ENCODE results near the gene CPEB3. TPM values are rescaled to one million over a fixed set of nuclear protein-coding genes. Genes with fewer than 3 reads are reported as not detected.

CPEB3 gene
- total and polyA plus RNA-seq, 12 donors = 1.6 to 13.4 (median 6.1) TPM

DNA sequence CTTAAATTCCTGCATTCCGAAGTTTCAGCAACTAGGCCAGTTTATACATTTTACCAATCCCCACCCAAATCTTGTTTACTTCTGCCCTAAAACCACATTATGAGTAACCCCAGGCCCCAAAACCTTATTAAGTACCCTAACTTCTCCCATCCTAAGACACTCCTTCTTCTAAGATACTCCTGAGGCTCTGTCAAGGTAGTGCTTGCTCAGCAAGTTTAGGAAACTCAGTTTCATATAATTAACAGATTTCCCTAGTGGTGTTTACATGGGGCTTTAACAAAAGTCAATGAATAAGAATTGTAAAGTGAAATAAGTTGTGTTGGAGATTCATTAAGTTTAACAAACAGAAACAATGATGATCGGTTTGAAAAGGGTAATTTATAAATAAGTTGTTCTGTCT, 77.8 kb downstream of the CPEB3 start:
- peaks cover 0 to 5% of the 10 kb centered on the region in 2 donors for H3K36me3 ChIP-seq (replicated peaks in 1 of 2)
- TF ChIP-seq, protein P1, sequence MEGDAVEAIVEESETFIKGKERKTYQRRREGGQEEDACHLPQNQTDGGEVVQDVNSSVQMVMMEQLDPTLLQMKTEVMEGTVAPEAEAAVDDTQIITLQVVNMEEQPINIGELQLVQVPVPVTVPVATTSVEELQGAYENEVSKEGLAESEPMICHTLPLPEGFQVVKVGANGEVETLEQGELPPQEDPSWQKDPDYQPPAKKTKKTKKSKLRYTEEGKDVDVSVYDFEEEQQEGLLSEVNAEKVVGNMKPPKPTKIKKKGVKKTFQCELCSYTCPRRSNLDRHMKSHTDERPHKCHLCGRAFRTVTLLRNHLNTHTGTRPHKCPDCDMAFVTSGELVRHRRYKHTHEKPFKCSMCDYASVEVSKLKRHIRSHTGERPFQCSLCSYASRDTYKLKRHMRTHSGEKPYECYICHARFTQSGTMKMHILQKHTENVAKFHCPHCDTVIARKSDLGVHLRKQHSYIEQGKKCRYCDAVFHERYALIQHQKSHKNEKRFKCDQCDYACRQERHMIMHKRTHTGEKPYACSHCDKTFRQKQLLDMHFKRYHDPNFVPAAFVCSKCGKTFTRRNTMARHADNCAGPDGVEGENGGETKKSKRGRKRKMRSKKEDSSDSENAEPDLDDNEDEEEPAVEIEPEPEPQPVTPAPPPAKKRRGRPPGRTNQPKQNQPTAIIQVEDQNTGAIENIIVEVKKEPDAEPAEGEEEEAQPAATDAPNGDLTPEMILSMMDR (IDR thresholded peaks at IDR 0.05) = no peak
- TF ChIP-seq POLR2A (IDR thresholded peaks at IDR 0.05) = no peak
- H3K4me1 ChIP-seq (replicated peaks in 1 of 2) = peaks cover 5 to 28% of the 10 kb centered on the region in 2 donors
- no peaks in the 10 kb centered on the region for H3K27me3 ChIP-seq
- no peak for DNase-seq
- no peaks in the 10 kb centered on the region for H3K9me3 ChIP-seq (replicated peaks in 1 of 3)
- WGBS, 4 donors = 89 to 95% (median 93%) methylated on average over 2 of the region's 2 CpGs
- intact Hi-C loops (cut with DNase I) = no loop called here
- no peak overlapping the region for H3K27ac ChIP-seq
- no peak overlapping the region for H3K4me3 ChIP-seq

DNA sequence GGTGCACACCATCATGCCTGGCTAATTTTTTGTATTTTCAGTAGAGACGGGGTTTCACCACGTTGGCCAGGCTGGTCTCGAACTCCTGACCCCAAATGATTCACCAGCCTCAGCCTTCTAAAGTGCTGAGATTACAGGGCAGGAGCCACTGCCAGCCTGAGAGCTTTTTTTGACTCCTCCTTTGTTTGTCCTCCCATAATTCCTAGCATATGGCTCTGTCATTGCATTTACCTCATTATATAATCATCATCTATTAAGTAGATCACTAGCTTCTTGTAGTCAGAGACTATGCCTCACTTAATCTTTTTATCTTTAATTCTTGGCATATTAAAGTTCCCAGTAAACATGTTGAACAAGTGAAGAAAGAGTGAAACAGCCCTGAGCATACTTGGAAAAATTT, 82.1 kb downstream of the CPEB3 start:
- peaks cover 5 to 37% of the 10 kb centered on the region in 2 donors for H3K4me1 ChIP-seq (replicated peaks in 1 of 2)
- no peaks in the 10 kb centered on the region for H3K36me3 ChIP-seq (replicated peaks in 1 of 2)
- H3K27me3 ChIP-seq = no peaks in the 10 kb centered on the region
- H3K9me3 ChIP-seq (replicated peaks in 1 of 3) = no peaks in the 10 kb centered on the region
- peak in 1 of 7 donors; percentile 21 for DNase-seq
- no peak for TF ChIP-seq POLR2A (IDR thresholded peaks at IDR 0.05)
- TF ChIP-seq, protein P1 (IDR thresholded peaks at IDR 0.05) = no peak
- H3K4me3 ChIP-seq = no peak overlapping the region
- 57 to 69% (median 63%) methylated on average over 3 of the region's 3 CpGs for WGBS, 4 donors
- intact Hi-C loops (cut with DNase I) = no loop called here
- H3K27ac ChIP-seq = peak overlapping the region in 2 of 5 donors; percentile 61 to 66

DNA sequence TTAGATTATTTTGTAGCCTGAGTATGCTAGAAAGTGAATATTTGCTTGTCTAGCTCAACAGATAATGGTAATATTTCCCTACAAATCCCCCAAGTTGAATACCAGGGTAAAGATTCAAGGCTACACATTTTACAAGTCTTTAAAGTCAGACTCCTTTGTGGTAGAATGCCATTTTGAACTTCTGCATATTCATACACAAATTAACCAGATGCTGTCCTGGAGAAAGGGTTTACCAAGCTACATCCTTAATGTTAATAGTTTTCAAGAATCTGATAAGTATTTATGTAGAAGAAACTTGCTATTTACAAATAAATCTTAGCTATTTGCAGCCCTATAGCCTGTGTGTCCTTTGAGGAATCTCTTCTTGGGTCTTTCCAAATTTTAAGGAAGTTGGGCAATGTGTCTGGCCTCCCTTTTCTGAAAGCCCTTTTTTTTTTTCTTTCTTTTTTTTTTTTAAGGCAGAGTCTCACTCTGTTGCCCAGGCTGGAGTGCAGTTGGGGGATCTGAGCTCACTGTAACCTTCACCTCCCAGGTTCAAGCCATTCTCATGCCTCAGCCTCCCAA, 82.6 kb downstream of the CPEB3 start:
- Histone ChIP-seq H3K4me1 (replicated peaks in 1 of 2) (peaks cover 5 to 37% of the 10 kb centered on the region in 2 donors), H3K27ac (peak overlapping the region in 3 of 5 donors; percentile 39 to 66 (median 61)), H3K4me3 (no peak overlapping the region), H3K27me3 (no peaks in the 10 kb centered on the region), H3K36me3 (replicated peaks in 1 of 2) (no peaks in the 10 kb centered on the region), H3K9me3 (replicated peaks in 1 of 3) (no peaks in the 10 kb centered on the region)
- TF ChIP-seq, protein P1 (IDR thresholded peaks at IDR 0.05) = no peak
- TF ChIP-seq POLR2A (IDR thresholded peaks at IDR 0.05) = no peak
- intact Hi-C loops (cut with DNase I) = no loop called here
- DNase-seq = no peak

DNA sequence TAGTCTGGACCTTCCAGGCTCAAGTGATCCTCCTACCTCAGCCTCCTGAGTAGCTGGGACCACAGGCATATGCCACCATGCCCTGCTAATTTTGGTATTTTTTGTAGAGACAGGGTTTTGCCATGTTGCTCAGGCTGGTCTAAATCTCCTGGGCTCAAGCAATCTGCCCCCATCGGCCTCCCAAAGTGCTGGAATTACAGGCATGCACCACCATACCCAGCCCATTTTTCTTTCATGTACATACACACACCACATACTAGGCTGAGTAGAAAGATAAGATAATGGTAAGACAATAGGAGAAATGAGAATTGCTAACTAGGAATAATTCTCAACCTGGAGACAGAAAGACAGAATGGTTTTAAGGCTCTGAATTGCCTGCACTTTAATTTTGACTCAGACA, 83.8 kb downstream of the CPEB3 start:
- H3K36me3 ChIP-seq (replicated peaks in 1 of 2) = no peaks in the 10 kb centered on the region
- 96 to 100% (median 98%) methylated on average over 1 of the region's 1 CpG for WGBS, 4 donors
- H3K27ac ChIP-seq = no peak overlapping the region
- intact Hi-C loops (cut with DNase I) = no loop called here
- no peaks in the 10 kb centered on the region for H3K9me3 ChIP-seq (replicated peaks in 1 of 3)
- H3K4me1 ChIP-seq (replicated peaks in 1 of 2) = peaks cover 5 to 37% of the 10 kb centered on the region in 2 donors
- TF ChIP-seq, protein P1 (IDR thresholded peaks at IDR 0.05) = no peak
- TF ChIP-seq POLR2A (IDR thresholded peaks at IDR 0.05) = no peak
- DNase-seq = no peak
- H3K27me3 ChIP-seq = no peaks in the 10 kb centered on the region
- no peak overlapping the region for H3K4me3 ChIP-seq

Data from adrenal gland (tissue), 12 donors.